Erythroblast (primary cell): Measurements from ENCODE around the gene AMZ2.

ENCODE experiments used
- DNase-seq, 2 experiments: peaks; one replicate each; lab custom pipeline; 2025; lab: John Stamatoyannopoulos, UW
- GATA1 ChIP-seq: IDR thresholded peaks from 2 replicates; pipeline ENCODE4 v1.6.1; 2011; ENCODE audit warnings: low read depth, mild to moderate bottlenecking, control low read depth, low read length, moderate library complexity
- POLR2A ChIP-seq: IDR thresholded peaks from 2 replicates; pipeline ENCODE4 v1.6.1; 2011; ENCODE audit warnings: mild to moderate bottlenecking, low read length

Gene AMZ2

DNA sequence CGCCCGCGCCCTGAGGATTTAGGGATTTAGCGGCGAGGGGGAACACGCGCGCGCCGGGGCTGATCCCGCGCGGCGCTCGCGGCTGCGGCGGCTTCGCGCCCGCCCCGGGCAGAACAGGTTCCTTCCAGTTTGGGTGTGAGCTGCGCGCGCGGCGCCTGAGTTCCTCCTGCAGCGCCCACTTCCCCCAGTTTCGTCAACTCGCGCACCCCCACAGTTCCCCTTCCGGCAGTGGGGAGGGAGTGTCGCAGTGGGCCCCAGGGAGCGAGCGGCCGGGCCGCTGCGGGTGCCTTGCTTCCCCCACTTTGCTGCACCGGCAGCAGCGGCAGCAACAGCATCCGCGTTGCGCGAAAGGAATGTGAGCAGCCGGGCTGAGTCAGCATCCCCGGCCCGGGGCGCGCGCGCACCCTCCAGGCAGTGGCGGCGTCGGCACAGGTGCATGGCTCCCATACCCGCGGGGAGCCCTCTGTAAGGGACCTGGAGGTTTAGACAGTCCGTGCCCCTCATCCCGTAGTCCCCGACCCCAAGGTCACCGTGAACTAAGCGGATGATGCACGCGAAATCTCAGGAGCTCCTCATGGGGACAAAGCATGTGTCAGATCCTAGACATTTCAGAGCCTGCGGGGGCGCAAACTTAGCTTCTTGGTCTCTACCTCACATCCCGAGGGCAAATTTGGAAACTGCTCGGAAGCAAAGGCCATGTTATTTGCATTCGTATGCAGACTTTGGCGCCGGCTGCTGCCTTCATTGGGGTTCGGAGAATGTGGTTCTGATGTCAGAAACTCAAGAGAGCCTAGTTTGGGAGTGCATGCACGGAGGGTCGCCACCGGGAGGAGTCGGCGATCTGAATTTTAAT, 44.2 kb downstream of the AMZ2 start:
- peak; percentile 76 to 81 for DNase-seq
- TF ChIP-seq GATA1 (no peak), POLR2A (no peak)

DNA sequence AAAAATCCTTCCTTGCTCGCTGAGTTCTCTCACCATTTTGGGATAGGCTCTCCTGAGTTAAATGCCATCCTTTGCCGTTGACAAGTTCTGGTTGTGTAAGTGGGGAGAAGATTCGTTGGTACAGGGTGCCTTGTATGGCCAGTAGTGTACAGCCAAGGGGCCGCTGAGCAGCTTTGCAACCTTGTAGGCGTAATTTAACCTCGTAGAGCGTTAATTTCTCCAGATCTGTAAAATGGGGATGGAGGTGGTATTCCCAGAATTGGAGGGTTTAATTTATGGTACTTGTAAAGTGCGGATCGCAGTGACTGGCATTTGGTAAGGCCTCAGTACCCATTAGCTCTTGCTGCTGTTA, 44.8 kb downstream of the AMZ2 start:
- no peak for DNase-seq
- TF ChIP-seq POLR2A (no peak), GATA1 (no peak)

DNA sequence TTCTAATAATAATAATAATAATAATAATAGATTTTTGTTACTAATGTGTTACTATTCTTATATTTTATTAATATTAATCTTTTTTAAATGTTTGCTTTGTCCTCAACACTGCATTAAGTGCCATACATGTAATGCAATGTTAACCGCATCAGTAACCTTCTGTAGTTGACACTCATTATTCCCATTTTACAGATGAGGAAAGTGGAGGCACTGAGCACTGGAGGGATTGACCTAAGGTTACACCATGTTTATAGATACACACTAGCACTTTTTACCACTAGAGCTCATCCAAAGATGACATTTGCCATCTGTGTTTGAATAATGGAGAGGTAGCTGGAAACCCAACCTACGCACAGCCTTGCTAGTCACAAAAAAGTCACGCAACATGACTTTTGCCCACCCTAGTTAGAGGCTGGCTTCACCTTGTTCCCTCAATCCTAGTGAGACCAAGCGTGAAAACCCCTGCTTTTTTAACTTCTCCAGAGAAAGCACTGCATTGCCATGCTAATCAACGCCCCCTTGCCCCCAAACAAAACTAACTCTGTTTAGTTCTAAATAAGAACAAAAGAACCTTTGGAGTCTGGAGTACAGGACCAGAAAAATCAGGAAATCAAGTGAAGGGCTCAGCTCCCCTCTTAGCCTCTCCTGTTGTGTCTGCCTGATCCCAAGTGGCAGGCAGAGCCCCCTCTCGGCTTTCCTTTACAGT, 45.8 kb downstream of the AMZ2 start:
- DNase-seq: no peak
- no peak for TF ChIP-seq GATA1

DNA sequence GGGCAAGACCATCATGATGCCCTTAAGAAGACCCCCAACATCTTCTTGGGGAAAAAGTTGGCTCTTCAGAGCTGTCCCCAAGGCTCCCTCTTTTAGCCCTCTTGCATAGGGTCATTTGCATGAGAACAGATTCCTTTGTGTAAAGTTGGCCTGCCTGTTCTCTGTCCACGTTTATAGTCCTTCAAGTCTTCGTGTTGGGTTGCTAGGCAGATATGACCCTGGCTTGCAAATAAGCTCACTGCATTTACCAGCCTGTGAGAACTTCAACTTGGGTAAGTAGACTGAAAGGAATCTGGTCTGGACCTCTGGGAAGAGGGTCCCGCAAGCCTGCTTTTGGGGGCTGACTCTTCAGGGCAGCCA, 46.3 kb downstream of the AMZ2 start:
- no peak for DNase-seq
- TF ChIP-seq GATA1: no peak
- TF ChIP-seq POLR2A: no peak

DNA sequence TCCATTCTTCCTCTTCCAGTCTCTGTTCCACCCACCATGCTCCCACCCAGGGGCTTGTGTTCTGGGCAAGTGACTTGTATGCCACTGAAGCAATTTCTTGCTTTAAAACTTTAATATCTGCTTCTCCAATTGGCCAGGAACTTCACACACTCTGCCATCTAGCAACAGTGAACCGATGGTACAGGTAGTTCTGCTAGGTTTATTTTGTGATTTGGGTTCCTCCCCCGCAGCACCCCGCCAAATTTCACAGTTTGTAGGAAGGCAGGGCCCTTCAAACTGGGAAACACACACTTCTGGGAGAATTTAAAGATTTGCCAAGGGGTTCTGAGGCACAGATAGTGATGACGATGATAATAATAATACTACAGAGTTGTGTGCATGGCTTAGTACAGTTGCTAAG, 46.8 kb downstream of the AMZ2 start:
- DNase-seq: no peak
- TF ChIP-seq GATA1 (no peak), POLR2A (no peak)

DNA sequence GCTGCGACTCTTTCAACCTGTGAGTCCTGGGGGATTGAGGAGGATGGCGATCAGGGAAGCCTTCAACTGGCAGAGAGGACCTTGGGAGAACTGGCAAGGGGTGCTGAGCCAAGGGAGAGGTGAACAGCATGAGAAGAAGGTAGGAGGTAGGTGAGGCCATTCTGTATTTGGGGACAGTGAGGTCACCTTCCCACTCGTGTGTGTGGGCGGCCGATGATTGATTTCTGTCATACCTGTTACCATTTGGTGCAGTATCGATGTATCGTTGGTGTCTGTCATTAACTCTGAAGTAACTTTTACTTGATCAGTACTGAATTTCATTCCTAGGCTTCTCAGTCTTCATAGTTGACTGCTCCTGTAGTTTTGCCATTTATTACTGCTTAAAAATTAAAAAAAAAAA, 47.2 kb downstream of the AMZ2 start:
- DNase-seq: no peak

DNA sequence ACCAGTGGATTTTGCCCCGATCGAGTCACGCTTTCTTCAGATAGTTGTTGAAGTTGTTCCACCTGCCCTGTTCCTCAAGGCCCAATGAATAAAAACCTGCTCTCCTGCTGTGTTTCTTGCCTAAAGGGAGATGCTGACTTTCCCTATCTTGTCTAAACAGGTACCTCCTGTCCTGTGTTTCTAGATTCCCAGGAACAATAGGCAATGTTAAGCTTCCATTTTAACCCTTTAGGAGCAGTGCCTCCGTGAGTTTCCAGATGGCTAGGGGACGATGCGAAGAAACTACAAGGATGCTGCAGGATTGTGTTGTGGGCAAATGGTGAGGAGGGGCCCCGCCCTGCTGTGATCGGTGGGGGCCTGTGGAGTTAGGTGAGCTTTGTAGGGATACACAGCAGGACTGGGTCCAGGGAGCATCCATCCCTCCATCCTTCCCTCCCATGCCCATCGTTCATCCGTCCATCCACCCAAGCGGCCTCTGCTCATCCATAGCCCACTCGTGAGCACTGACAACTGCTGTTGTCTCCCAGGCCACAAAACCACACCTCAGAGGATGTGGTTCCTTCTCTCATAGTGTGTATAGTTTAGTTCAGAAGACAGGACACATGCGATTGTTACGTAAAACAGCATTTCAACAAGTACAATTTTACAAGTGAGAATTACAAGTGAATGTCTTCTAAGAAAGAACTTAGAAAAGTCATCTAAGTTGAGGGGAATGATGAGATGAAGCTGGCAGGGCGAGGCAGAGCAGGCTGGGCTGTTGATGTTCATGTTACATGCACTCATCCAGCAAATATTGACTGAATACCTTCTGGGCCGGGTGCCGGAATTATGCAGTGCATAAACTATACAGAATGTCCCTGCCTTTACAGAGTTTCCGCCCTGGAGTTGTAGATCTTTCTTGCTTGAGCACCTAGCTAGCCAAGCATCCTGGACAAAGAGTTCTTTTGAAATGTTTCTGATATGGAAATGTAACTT, 48.7 kb downstream of the AMZ2 start:
- no peak for TF ChIP-seq GATA1
- no peak for TF ChIP-seq POLR2A
- no peak for DNase-seq

More for the DNA sequence above, 47.2 kb downstream of the AMZ2 start:
- no peak for TF ChIP-seq GATA1
- TF ChIP-seq POLR2A: no peak

DNA sequence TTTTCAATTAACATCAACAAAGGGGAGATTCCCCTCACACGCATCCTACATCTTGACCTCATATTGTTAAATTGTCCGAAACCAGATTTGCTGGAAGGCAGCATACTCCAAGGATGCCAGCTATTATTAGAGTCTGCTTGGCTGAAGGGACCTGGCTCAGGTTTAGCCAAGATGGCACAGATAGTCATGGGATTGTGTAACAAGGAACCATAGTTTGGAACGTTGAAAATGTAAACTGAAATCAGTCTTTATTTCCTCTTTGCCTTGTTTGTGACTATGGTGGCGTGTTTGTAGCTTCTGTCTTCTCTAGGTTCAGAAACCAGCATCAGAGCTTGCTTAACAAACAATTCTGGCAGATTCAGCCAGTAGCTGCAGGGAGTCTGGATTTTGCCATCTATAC, 49.4 kb downstream of the AMZ2 start:
- DNase-seq: no peak
- no peak for TF ChIP-seq POLR2A
- TF ChIP-seq GATA1: no peak

DNA sequence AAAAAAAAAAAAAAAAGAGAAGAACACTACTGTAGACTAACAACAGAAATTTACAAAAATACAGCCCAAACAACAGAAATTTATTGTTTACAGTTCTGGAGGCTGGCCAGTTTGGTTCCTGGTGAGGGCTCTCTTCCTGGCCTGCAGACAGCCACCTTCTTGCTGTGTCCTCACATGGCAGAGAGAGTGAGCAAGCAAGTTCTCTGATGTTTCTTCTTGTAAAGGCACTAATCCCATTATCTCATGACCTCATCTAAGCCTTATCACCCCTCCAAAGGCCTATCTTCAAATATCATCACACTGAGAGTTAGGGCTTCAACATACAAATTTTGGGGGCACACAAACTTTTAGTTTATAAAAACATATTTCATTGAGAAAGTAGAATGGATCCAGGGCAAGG, 50.8 kb downstream of the AMZ2 start:
- no peak for DNase-seq
- TF ChIP-seq GATA1: no peak
- no peak for TF ChIP-seq POLR2A

DNA sequence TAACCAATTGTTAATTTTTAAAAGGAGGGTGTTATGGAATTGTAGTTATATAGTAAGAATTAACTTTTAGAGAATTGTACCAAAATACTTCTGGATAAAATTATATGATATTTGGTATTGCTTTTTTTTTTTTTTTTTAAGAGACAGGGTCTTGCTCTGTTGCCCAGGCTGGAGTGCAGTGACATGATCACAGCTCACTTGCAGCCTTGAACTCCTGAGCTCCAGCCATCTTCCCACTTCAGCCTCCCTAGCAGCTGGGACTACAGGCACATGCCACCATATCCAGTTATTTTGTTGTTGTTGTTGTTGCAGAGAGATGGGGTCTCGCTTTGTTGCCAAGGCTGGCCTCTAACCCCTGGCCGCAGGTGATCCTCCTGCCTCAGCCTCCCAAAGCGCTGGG, 52.0 kb downstream of the AMZ2 start:
- TF ChIP-seq POLR2A (no peak), GATA1 (no peak)
- DNase-seq: no peak

DNA sequence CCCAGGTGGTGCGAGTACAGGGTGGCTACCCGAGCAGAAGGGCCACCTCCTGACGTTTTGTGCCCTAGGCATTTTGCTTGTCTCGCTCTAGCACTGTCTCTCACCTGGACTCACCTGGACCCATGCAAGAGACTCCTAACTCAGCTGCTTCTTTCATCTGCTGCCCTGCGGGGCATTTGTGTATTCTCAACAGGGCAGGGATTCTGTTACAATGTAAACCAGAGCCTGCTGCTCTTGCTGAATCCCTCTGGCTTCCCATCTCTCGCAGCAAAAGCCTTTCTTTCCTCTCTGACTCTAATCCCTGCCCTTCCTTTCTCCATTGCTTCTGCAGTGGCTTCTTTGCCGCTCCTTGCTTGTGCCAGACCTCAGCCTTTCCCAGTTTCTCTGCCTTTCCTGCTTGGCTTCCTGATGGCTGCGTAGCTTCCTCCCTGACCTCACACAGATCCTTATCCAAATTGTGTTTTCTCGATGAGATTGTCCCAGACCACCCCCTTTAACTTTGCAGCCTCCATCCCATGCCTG, 53.7 kb downstream of the AMZ2 start:
- DNase-seq: no peak
- TF ChIP-seq POLR2A: no peak
- TF ChIP-seq GATA1: no peak

DNA sequence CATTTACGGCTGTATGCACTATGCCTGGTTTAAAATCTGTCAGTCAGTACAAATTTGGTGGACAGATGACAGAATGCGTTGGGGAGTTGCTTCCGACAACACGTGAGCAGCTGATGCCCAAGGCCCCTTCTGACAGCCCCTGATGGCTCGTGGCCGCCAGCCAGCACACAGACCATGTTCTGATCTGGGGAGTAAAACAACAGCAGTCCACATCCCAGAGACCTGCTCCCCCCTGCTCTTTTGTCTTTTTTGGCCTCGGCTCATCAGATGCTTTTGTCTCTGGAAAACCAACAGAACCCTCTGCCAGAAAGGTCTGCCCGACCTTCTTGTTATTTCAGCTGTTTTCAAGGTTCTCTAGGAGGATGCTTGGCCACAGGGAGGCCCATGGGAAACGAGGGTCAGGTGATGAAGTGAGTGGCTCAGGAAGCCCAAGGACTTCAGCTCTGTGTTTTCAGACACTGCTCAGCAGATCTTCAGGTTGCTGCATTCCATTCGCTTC, 54.3 kb downstream of the AMZ2 start:
- TF ChIP-seq POLR2A (no peak), GATA1 (no peak)
- no peak for DNase-seq

DNA sequence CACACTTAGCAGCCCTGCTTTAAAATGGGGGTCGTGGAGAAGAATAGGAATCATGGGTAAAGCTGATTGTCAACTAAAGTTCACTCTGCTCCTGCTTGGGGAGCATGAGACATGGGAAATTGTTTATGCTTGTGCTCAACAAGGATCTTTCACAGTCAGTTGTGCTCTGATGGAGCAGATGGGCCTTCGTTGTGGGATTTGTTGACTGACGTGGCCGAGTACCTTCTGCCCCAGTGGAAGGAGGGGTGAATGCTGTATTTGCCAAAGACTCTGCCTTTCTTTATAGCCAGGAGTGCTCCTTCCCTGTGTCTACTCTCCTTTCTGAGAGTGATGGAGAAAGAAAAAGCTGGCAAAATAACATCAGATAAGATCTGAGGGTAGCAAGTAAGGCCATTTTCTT, 54.8 kb downstream of the AMZ2 start:
- no peak for TF ChIP-seq GATA1
- DNase-seq: no peak

DNA sequence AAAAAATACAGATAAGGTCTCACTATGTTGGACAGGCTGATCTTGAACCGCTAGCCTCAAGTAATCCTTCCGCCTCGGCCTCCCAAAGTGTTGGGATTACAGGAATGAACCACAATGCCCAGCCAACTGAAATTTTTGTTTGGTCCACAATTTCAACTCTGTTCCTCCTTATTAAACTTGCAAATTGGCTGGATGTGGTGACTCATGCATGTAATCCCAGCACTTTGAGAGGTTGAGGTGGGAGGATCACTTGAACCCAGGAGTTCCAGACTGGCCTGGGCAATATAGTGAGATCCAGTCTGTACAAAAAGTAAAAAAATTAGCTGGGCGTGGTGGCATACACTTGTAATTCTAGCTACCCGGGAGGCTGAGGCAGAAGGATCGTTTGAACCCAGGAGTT, 56.9 kb downstream of the AMZ2 start:
- no peak for TF ChIP-seq GATA1
- no peak for DNase-seq
